ENCODE results near the gene TDRKH.

DNA sequence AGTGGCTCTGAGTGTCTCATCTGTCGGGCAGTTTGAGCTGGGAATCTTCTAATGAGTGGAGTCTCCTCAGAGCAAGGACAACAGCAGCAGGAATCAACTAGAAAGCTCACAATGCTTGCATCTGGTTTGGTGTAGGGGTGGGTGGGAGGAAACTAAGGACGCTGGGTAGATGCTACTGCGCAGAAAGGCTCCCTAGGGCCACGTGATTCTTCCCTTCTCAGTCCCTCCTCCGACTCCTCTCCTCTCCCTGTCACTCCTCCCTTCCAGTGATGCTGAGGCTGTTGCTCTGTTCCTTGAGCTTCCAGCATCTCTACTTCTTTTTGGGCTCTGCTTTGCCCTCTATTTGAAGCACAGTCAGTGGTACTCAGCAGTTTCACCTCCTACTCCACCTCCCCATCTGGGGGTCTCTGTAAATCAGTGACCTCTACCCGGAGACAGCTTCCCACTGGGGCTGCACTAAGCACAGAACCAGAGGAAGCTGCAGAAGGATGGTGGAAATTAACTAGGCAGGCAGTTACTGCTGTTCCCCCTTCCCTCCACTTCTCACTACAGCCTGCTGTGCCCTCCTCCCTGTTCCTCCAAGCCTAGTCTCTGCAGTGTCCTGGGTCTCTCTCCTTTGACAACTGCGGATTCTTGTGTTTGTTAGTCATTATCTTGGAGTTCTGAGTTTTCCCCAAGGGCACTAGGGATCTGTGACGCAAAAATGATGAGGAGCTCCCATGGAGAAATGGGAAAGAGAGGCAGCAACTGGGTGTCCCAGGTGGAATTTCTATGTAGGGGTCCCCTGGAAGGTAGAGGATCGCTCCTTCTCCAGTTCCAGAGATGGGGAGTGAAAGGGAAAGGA lies 9.1 kb upstream of the TDRKH start:
- no peak for TF ChIP-seq EP300 (IDR thresholded peaks at IDR 0.05; ENCODE audit: borderline replicate concordance)
- TF ChIP-seq USF1 (IDR thresholded peaks at IDR 0.05) = no peak
- TF ChIP-seq, protein P1, sequence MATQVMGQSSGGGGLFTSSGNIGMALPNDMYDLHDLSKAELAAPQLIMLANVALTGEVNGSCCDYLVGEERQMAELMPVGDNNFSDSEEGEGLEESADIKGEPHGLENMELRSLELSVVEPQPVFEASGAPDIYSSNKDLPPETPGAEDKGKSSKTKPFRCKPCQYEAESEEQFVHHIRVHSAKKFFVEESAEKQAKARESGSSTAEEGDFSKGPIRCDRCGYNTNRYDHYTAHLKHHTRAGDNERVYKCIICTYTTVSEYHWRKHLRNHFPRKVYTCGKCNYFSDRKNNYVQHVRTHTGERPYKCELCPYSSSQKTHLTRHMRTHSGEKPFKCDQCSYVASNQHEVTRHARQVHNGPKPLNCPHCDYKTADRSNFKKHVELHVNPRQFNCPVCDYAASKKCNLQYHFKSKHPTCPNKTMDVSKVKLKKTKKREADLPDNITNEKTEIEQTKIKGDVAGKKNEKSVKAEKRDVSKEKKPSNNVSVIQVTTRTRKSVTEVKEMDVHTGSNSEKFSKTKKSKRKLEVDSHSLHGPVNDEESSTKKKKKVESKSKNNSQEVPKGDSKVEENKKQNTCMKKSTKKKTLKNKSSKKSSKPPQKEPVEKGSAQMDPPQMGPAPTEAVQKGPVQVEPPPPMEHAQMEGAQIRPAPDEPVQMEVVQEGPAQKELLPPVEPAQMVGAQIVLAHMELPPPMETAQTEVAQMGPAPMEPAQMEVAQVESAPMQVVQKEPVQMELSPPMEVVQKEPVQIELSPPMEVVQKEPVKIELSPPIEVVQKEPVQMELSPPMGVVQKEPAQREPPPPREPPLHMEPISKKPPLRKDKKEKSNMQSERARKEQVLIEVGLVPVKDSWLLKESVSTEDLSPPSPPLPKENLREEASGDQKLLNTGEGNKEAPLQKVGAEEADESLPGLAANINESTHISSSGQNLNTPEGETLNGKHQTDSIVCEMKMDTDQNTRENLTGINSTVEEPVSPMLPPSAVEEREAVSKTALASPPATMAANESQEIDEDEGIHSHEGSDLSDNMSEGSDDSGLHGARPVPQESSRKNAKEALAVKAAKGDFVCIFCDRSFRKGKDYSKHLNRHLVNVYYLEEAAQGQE (IDR thresholded peaks at IDR 0.05; ENCODE audit: low read depth) = no peak
